ENCODE measurements around the gene DCAF8. TPM values are rescaled to one million over a fixed set of nuclear protein-coding genes. Genes with fewer than 3 reads are reported as not detected.
A peak's percentile ranks its signal among the peaks of the same experiment; 100 is the strongest.

DCAF8 gene
- total RNA-seq, 1 donor from 2014 or later = 69.4 TPM

GRCh38 chr1:160284782-160285344 lies 22.5 kb upstream of the DCAF8 start, which contains the start of gene PEX19:
TSS of gene PEX19 (minus strand) at chr1:160285133. CDS start at chr1:160285124, 9 bp downstream.
- Histone ChIP-seq H3K36me3 (ENCODE audit: control insufficient read depth, insufficient read depth, low read length) (no peaks in the 10 kb centered on the region), H3K27me3 (ENCODE audit: control insufficient read depth, insufficient read depth, low read length) (no peaks in the 10 kb centered on the region), H3K4me3 (ENCODE audit: low read depth, low read length) (peak within 1 kb of the TSS; percentile 64)
- DNase-seq (ENCODE audit: low read depth) = peak; percentile 71
- no peak for TF ChIP-seq CTCF (IDR thresholded peaks at IDR 0.05; ENCODE audit: insufficient read depth, low read length, poor library complexity, severe bottlenecking)

GRCh38 chr1:160284220-160284781 lies 22.0 kb upstream of the DCAF8 start:
- no peaks in the 10 kb centered on the region for H3K27me3 ChIP-seq (ENCODE audit: control insufficient read depth, insufficient read depth, low read length)
- peak overlapping the region; percentile 64 for H3K4me3 ChIP-seq (ENCODE audit: low read depth, low read length)
- DNase-seq (ENCODE audit: low read depth) = no peak
- no peak for TF ChIP-seq CTCF (IDR thresholded peaks at IDR 0.05; ENCODE audit: insufficient read depth, low read length, poor library complexity, severe bottlenecking)
- peaks cover under 1% of the 10 kb centered on the region for H3K36me3 ChIP-seq (ENCODE audit: control insufficient read depth, insufficient read depth, low read length)

GRCh38 chr1:160282807-160283206 lies 20.5 kb upstream of the DCAF8 start:
- peaks cover 2% of the 10 kb centered on the region for H3K36me3 ChIP-seq (ENCODE audit: control insufficient read depth, insufficient read depth, low read length)
- no peaks in the 10 kb centered on the region for H3K27me3 ChIP-seq (ENCODE audit: control insufficient read depth, insufficient read depth, low read length)
- DNase-seq (ENCODE audit: low read depth) = no peak
- H3K4me3 ChIP-seq (ENCODE audit: low read depth, low read length) = no peak overlapping the region
- no peak for TF ChIP-seq CTCF (IDR thresholded peaks at IDR 0.05; ENCODE audit: insufficient read depth, low read length, poor library complexity, severe bottlenecking)

- no peak for DNase-seq (ENCODE audit: low read depth)
- TF ChIP-seq CTCF (IDR thresholded peaks at IDR 0.05; ENCODE audit: insufficient read depth, low read length, poor library complexity, severe bottlenecking) = no peak
- peaks cover 2% of the 10 kb centered on the region for H3K36me3 ChIP-seq (ENCODE audit: control insufficient read depth, insufficient read depth, low read length)
- no peaks in the 10 kb centered on the region for H3K27me3 ChIP-seq (ENCODE audit: control insufficient read depth, insufficient read depth, low read length)
- no peak overlapping the region for H3K4me3 ChIP-seq (ENCODE audit: low read depth, low read length)
Observed at GRCh38 chr1:160277987-160278386, 15.6 kb upstream of the DCAF8 start.

- no peaks in the 10 kb centered on the region for H3K27me3 ChIP-seq (ENCODE audit: control insufficient read depth, insufficient read depth, low read length)
- TF ChIP-seq CTCF (IDR thresholded peaks at IDR 0.05; ENCODE audit: insufficient read depth, low read length, poor library complexity, severe bottlenecking) = no peak
- peaks cover 2% of the 10 kb centered on the region for H3K36me3 ChIP-seq (ENCODE audit: control insufficient read depth, insufficient read depth, low read length)
- DNase-seq (ENCODE audit: low read depth) = no peak
- no peak overlapping the region for H3K4me3 ChIP-seq (ENCODE audit: low read depth, low read length)
Observed at GRCh38 chr1:160277330-160277729, 15.0 kb upstream of the DCAF8 start.

- Histone ChIP-seq H3K4me3 (ENCODE audit: low read depth, low read length) (no peak overlapping the region), H3K36me3 (ENCODE audit: control insufficient read depth, insufficient read depth, low read length) (no peaks in the 10 kb centered on the region), H3K27me3 (ENCODE audit: control insufficient read depth, insufficient read depth, low read length) (peaks cover 2% of the 10 kb centered on the region)
- no peak for DNase-seq (ENCODE audit: low read depth)
- no peak for TF ChIP-seq CTCF (IDR thresholded peaks at IDR 0.05; ENCODE audit: insufficient read depth, low read length, poor library complexity, severe bottlenecking)
Observed at GRCh38 chr1:160271025-160271424, 8.7 kb upstream of the DCAF8 start.

All from kidney epithelial cell (primary cell).